ENCODE measurements around the gene KRT33A. TPM values are rescaled to one million over a fixed set of nuclear protein-coding genes. Genes with fewer than 3 reads are reported as not detected.

KRT33A gene
- total and polyA plus RNA-seq, 2 of the 8 experiments (the other 6 are each of a cell fraction or from before 2014, with no cell fraction given): not detected

DNA sequence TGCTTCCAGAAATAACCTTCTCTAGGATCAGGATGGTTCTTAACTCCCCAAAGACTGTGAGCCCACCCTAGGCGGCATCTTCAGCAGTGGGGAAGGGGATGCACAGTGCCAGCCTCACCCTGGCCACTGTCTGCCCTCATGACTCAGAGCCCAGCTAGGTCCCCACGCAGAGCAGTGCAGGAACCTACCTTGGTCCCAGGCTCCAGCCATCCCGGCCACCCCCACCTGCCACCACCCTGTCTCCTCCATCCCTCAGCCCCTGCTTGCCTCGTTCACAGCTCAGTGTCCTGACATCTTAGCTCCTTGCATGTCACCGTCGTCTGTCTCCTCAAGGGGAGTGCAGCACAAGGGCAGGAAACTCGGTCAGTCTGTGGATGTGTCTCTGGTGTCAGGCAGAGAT, 19.0 kb downstream of the KRT33A start:
- no peak overlapping the region for H4K8ac ChIP-seq (ENCODE audit: extremely low read depth, insufficient read depth, low read length)
- no peaks in the 10 kb centered on the region for H3K23me2 ChIP-seq (ENCODE audit: low read depth, low read length)
- no peak overlapping the region for H3K23ac ChIP-seq (ENCODE audit: insufficient read length)
- 91% methylated on average over 6 of the region's 7 CpGs; no CpG with 5 or more reads in 1 of the 2 experiments for WGBS, 2 experiments (ENCODE audit: extremely low coverage in 1 of 2, insufficient coverage in 1 of 2, insufficient read length in 1 of 2, insufficient replicate concordance in 2 of 2, low coverage in 1 of 2, low lambda C conversion rate in 2 of 2, missing lambda C conversion rate in 1 of 2)
- CTCF ChIA-PET (ENCODE audit: partially characterized antibody): interaction anchor here (0.7 to 5.8 kb wide), 11 partner anchors 8 to 469 kb away, joined by 3 to 24 read pairs (median 5); no protein-coding TSS in a partner anchor
- no peak overlapping the region for H2BK12ac ChIP-seq (ENCODE audit: low read depth, low read length)
- H2BK5ac ChIP-seq (ENCODE audit: low read depth, low read length): no peak overlapping the region
- peak overlapping the region; percentile 69 for H3K4ac ChIP-seq (replicated peaks; ENCODE audit: insufficient read length, low read depth, low read length)
- H3K79me1 ChIP-seq (ENCODE audit: low read depth, low read length): no peaks in the 10 kb centered on the region
- no peaks in the 10 kb centered on the region for H3K36me3 ChIP-seq (ENCODE audit: control insufficient read depth in 2 of 4, insufficient read depth in 4 of 4, low read length in 3 of 4)
- no peaks in the 10 kb centered on the region for H3K79me2 ChIP-seq (ENCODE audit: control insufficient read depth in 1 of 2, insufficient read depth in 2 of 2, low read length in 2 of 2)
- no peak overlapping the region for H3K4me3 ChIP-seq (ENCODE audit: extremely low read depth in 1 of 4, insufficient read depth in 2 of 4, low read depth in 3 of 4, low read length in 4 of 4)
- H3K27me3 ChIP-seq (replicated peaks in 1 of 4; ENCODE audit: control insufficient read depth in 3 of 4, extremely low read depth in 1 of 4, insufficient read depth in 3 of 4, low read length in 3 of 4): no peaks in the 10 kb centered on the region
- no peak overlapping the region for H3K9ac ChIP-seq (replicated peaks in 1 of 4; ENCODE audit: extremely low read depth in 1 of 4, low read depth in 3 of 4, low read length in 3 of 4)
- no peak overlapping the region for H4K5ac ChIP-seq (ENCODE audit: insufficient read length, low read depth, low read length)
- H2BK20ac ChIP-seq (ENCODE audit: low read length): no peak overlapping the region
- DNase-seq (ENCODE audit: low read depth in 1 of 2, low spot score in 2 of 2): peak in 1 of 2 experiments; percentile 28
- H2BK15ac ChIP-seq (ENCODE audit: low read length): no peak overlapping the region
- TF ChIP-seq CHD2 (IDR thresholded peaks at IDR 0.05; ENCODE audit: low read length): no peak
- no peak for TF ChIP-seq SRF (IDR thresholded peaks at IDR 0.05; ENCODE audit: low read depth, low read length)
- TF ChIP-seq EGR1 (IDR thresholded peaks at IDR 0.05; ENCODE audit: borderline replicate concordance, low read depth, low read length): no peak
- no peak for TF ChIP-seq MAX (IDR thresholded peaks at IDR 0.05)
- no peak for TF ChIP-seq TAF7 (optimal IDR thresholded peaks at IDR 0.05; ENCODE audit: borderline replicate concordance, low read depth, low read length)
- no peak for TF ChIP-seq RXRA (IDR thresholded peaks at IDR 0.05; ENCODE audit: insufficient read depth, low read depth, low read length)
- no peak for FAIRE-seq
- H3K18ac ChIP-seq (ENCODE audit: extremely low read depth, low read length): no peak overlapping the region
- H2AK5ac ChIP-seq (ENCODE audit: low read depth, low read length): no peak overlapping the region
- H2AFZ ChIP-seq (ENCODE audit: low read length): no peak overlapping the region
- H4K91ac ChIP-seq (replicated peaks; ENCODE audit: insufficient read length, low read length): no peak overlapping the region
- POLR2A ChIA-PET (ENCODE audit: partially characterized antibody): no interaction called here
- no peak overlapping the region for H3K14ac ChIP-seq (ENCODE audit: insufficient read length)
- no peak overlapping the region for H2BK120ac ChIP-seq (replicated peaks; ENCODE audit: low read depth, low read length)
- no peaks in the 10 kb centered on the region for H3K9me3 ChIP-seq (ENCODE audit: insufficient read depth in 2 of 2, low read depth in 1 of 2, low read length in 1 of 2)
- H3K27ac ChIP-seq (ENCODE audit: low read depth, low read length): no peak overlapping the region
- no peaks in the 10 kb centered on the region for H4K20me1 ChIP-seq (replicated peaks in 1 of 2; ENCODE audit: control insufficient read depth in 1 of 2, insufficient read depth in 2 of 2, low read length in 2 of 2)
- H3K4me2 ChIP-seq (ENCODE audit: insufficient read depth in 1 of 2, low read depth in 2 of 2, low read length in 2 of 2): no peak overlapping the region
- H3K56ac ChIP-seq (replicated peaks; ENCODE audit: insufficient read length, low read depth, low read length): no peak overlapping the region
- H3K4me1 ChIP-seq (replicated peaks in 1 of 4; ENCODE audit: control insufficient read depth in 3 of 4, insufficient read depth in 4 of 4, low read length in 3 of 4): no peaks in the 10 kb centered on the region

Data from H1 (cell line).